AG04450 (cell line): ENCODE measurements around the gene NTMT1. TPM values are rescaled to one million over a fixed set of nuclear protein-coding genes. Genes with fewer than 3 reads are reported as not detected.

ENCODE experiments used
- CTCF ChIA-PET: fragments of 300-600, 350-600 bp; formaldehyde crosslinking; extraction: SDS; loops from one replicate; lab custom pipeline; 2022; ENCODE audit warnings: antibody characterized with exemption, inconsistent platforms; lab: Charles Lee
- POLR2A ChIA-PET: fragments of 350-600 bp; formaldehyde crosslinking; extraction: SDS; loops from one replicate; lab custom pipeline; 2021; ENCODE audit warnings: antibody characterized with exemption, inconsistent platforms; lab: Yijun Ruan, JAX
- DNase-seq: peaks from one replicate; pipeline ENCODE4 v3.0.0-alpha.2; 2011; ENCODE audit warnings: low read depth, low spot score
- H3K27ac ChIP-seq: one replicate; pipeline ENCODE4 v1.5.1; 2012; ENCODE audit warnings: low read depth, low read length, control low read depth
- H3K27me3 ChIP-seq: one replicate; pipeline ENCODE4 v1.6.0; 2012; ENCODE audit warnings: low read length; ENCODE audit not compliant: control insufficient read depth, insufficient read depth
- H3K4me3 ChIP-seq: 2 replicates; pipeline ENCODE4 v1.5.1; 2011; ENCODE audit warnings: mild to moderate bottlenecking, low read depth, low read length, control low read depth
- H3K9me3 ChIP-seq: 2 replicates; pipeline ENCODE4 v1.5.1; 2012; ENCODE audit warnings: low read length; ENCODE audit not compliant: control insufficient read depth, insufficient read depth
- polyA plus RNA-seq: library from polyadenylated mRNA; depleted of rRNA; stranded (reverse); fragments of >200 nt; gene quantifications from 2 replicates; pipeline ENCODE4 v1.2.3, GENCODE V29; 2011
- TF ChIP-seq, protein P1 (sequence below): IDR thresholded peaks from 2 replicates; pipeline ENCODE4 v1.5.1; 2011; ENCODE audit warnings: low read depth, low read length, control low read depth, inconsistent platforms

Gene NTMT1
- polyA plus RNA-seq, 1 experiment: 49.3 TPM

DNA sequence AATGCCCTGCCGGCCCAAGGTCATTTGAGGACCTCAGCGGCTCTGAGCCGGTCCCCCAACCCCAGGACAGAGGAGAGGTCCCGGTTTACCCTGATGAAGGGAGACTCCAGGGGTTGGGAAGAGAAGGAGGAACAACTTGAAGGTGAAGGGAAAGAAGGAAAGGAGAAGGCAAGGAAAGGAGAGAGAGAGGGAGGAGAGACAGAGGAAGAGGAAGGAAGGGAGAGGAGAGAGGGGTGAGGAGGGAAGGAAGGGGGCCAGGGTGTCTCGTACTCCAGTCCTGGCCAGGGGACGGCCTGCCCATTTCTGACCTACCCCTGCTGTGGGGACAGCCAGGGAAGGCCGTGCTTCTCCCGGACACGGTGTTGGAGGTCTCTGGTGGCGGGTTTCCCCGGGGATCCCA is 41.4 kb downstream of the NTMT1 start:
- no peak for DNase-seq
- Histone ChIP-seq H3K27ac (no peak overlapping the region), H3K4me3 (peak overlapping the region; percentile 75), H3K9me3 (no peaks in the 10 kb centered on the region; the same call in 1 of the 2 replicates), H3K27me3 (no peaks in the 10 kb centered on the region)
- CTCF ChIA-PET: interaction anchor here (0.5 to 0.6 kb wide), 2 partner anchors 33 to 46 kb away, joined by 3 to 5 read pairs; no protein-coding TSS in a partner anchor
- POLR2A ChIA-PET: no interaction called here
- TF ChIP-seq, protein P1, sequence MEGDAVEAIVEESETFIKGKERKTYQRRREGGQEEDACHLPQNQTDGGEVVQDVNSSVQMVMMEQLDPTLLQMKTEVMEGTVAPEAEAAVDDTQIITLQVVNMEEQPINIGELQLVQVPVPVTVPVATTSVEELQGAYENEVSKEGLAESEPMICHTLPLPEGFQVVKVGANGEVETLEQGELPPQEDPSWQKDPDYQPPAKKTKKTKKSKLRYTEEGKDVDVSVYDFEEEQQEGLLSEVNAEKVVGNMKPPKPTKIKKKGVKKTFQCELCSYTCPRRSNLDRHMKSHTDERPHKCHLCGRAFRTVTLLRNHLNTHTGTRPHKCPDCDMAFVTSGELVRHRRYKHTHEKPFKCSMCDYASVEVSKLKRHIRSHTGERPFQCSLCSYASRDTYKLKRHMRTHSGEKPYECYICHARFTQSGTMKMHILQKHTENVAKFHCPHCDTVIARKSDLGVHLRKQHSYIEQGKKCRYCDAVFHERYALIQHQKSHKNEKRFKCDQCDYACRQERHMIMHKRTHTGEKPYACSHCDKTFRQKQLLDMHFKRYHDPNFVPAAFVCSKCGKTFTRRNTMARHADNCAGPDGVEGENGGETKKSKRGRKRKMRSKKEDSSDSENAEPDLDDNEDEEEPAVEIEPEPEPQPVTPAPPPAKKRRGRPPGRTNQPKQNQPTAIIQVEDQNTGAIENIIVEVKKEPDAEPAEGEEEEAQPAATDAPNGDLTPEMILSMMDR: no peak

DNA sequence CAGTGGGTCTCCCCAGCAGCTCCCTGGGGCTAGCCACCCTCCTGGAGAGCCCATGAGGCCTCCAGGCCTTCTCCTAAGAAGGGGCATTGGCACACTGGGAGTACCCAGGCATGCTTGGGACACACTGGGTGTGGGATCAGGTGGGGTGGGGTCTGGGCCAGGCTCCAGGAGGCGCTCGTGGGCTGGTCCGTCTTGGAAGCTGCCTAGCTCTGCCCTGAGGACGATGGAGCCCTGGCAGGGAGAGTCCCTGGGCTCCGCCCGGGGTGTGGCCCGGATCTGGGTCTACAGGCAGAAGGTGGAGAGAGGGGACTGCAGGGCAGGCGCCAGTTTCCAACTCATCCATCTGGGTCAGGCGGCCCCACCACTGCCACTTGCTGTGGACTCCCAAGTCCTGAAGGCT is 41.9 kb downstream of the NTMT1 start:
- CTCF ChIA-PET: no interaction called here
- Histone ChIP-seq H3K27ac (no peak overlapping the region), H3K27me3 (no peaks in the 10 kb centered on the region), H3K9me3 (no peaks in the 10 kb centered on the region; the same call in 1 of the 2 replicates), H3K4me3 (peak overlapping the region; percentile 75)
- no peak for DNase-seq
- POLR2A ChIA-PET: no interaction called here
- TF ChIP-seq, protein P1: no peak

DNA sequence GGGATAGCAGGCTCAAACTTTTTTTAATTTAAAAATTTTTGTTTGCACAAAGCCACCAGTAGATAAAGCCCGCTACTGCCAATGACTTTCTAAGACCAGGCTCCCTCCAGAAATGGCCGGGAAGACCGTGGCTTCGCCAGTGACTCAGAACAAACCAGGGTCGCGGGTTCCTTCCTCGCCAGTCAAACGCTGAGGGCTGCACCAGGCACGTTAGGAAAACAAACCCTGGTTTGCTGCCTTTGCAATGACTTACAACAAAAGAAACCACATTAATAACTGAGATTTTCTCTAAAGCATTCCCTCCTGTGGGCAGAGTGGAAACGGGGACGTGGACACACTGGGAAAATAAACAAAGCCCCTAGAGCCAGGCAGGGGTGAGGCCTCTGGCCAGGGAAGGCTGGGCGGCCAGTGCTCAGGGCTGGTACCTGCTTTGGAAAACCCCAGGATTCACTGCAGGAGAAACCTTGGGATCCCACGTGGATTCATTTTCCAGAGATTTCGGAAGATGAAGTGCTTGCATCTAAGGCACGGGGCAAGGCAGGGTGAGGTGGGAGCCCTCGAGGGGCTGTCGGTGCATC is 43.3 kb downstream of the NTMT1 start:
- Histone ChIP-seq H3K27ac (peak overlapping the region; percentile 89), H3K9me3 (no peaks in the 10 kb centered on the region; the same call in 1 of the 2 replicates), H3K27me3 (no peaks in the 10 kb centered on the region), H3K4me3 (no peak overlapping the region)
- ChIA-PET POLR2A (no interaction called here), CTCF (no interaction called here)
- peak; percentile 59 for DNase-seq
- TF ChIP-seq, protein P1: no peak

DNA sequence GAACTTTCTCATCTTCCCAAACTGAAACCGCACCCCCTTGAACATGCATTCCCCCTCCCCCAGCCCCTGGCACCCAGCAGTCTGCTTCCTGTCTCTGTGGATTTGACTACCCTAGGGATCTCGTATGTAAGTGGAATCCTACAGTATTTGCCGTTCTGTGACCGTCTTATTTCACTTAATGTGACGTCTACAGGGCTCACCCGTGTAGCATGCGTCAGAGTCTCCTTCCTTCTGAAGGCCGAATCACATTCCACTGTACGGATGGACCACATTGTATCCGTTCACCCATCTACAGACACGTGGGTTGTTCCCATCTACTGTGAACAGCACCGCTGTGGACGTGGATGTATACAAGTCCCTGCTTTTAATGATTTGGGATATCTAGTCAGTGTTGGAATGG is 44.0 kb downstream of the NTMT1 start:
- H3K4me3 ChIP-seq: no peak overlapping the region
- POLR2A ChIA-PET: no interaction called here
- no peak for DNase-seq
- CTCF ChIA-PET: no interaction called here
- TF ChIP-seq, protein P1: no peak
- no peak overlapping the region for H3K27ac ChIP-seq
- H3K9me3 ChIP-seq: no peaks in the 10 kb centered on the region; the same call in 1 of the 2 replicates
- no peaks in the 10 kb centered on the region for H3K27me3 ChIP-seq

DNA sequence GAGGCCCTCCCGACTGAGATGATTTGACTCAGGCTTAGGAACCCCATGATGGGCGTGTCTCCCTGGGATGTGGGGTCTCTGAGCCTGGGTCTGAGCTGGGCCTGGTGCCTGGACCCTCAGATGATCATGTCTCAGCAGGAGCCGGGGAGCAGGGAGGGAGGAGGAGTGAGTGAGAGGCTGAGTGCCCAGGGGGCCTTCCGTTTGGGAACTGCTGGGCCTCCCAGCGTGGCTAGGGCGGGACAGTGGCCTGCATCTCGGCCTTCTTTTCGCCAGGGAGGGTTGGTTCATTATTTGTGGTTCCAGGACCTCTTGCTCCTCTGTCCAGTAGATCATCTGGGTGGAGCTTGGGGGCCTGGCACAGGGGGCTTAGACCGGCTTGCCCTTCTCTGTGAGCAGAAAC is 45.1 kb downstream of the NTMT1 start:
- POLR2A ChIA-PET: no interaction called here

More for the DNA sequence above, 45.1 kb downstream of the NTMT1 start:
- H3K4me3 ChIP-seq: no peak overlapping the region
- H3K27me3 ChIP-seq: no peaks in the 10 kb centered on the region
- TF ChIP-seq, protein P1: no peak
- CTCF ChIA-PET: interaction anchor here (0.6 kb wide), 1 partner anchor 56 kb away, joined by 4 read pairs; no protein-coding TSS in a partner anchor
- H3K9me3 ChIP-seq: no peaks in the 10 kb centered on the region; the same call in 1 of the 2 replicates
- DNase-seq: no peak
- H3K27ac ChIP-seq: no peak overlapping the region
